COLO668 (cell line): Measurements from ENCODE around the gene RICTOR.

Experiments
- DNase-seq: peaks from one replicate; lab custom pipeline; 2025; ENCODE audit not compliant: unreplicated experiment; lab: John Stamatoyannopoulos, UW

Gene RICTOR

DNA sequence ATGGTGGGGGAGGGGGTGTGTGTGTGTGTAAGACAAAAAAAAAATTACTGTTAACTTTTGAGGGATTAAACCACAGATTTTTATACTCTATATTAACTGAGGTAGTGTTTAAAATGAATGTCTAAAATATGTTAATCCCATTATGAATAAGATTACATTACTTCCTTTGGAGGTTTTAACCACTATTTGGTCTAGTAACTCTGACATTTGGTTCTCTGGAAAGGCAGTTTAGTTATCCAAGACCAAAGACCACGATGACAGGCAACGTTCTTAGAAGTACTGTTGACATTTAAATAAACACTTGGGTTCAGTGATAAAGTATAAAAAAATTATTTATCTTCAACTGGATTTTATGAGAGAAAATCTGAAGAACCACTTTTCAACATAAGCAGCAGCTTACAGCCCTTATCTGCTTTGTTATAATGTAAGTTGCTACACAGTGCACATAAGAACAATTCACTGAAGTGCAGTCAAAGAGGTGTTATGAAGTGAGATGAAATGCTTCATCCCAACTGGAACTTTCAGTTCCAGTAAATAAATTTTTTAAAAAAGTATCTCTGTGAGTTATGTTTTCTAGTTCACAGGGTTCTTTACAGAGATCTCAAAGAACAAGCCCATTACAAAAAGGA lies 133.9 kb downstream of the RICTOR start:
- no peak for DNase-seq

DNA sequence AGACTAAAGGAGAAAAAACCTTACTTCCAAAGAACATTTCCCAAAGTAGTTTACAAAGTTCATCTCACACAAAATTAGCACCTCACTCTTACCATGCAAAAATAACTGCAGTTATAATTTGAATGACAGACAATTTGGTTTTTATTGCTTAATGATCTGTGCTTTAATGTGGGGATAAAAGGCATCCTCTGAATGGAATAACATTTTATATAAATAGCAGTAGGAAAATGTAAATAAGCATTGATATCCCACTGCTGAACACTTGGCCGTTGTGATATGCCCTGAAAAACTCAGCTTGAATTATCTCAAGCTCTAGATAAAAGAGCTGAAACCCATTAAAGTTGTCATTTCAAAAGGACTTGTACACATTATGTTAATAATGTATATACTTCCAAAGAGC lies 135.2 kb downstream of the RICTOR start:
- DNase-seq = no peak

GRCh38 chr5:38938424-38938823 lies 135.8 kb downstream of the RICTOR start:
- no peak for DNase-seq

GRCh38 chr5:38936269-38936668 lies 137.9 kb downstream of the RICTOR start:
- DNase-seq = no peak

GRCh38 chr5:38935437-38935836 lies 138.8 kb downstream of the RICTOR start:
- DNase-seq = no peak

DNA sequence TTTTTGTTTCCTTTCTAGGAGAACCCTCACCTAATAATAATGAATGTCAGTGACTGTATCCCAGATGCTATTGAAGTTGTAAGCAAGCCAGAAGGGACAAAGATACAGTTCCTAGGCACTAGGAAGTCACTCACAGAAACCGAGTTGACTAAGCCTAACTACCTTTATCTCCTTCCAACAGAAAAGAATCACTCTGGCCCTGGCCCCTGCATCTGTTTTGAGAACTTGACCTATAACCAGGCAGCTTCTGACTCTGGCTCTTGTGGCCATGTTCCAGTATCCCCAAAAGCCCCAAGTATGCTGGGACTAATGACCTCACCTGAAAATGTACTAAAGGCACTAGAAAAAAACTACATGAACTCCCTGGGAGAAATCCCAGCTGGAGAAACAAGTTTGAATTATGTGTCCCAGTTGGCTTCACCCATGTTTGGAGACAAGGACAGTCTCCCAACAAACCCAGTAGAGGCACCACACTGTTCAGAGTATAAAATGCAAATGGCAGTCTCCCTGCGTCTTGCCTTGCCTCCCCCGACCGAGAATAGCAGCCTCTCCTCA lies 141.3 kb downstream of the RICTOR start:
- no peak for DNase-seq

DNA sequence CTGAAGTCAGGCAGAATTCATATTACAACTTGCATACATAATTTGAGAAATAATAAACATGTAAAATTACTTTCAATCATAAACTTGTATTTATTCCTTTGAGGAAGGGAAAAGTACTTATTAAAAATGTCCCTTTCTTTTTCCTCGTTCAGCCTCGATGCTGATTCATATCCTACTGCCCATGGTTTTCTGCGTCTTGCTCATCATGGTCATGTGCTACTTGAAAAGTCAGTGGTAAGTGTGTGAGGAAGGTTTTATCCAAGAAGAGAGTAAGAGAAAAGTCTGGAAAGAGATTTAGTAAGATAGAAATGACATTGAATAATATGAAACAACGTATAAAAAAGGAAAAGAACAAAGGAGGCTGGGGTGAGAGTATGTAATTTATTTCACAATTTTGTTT lies 142.5 kb downstream of the RICTOR start:
- DNase-seq = no peak

DNA sequence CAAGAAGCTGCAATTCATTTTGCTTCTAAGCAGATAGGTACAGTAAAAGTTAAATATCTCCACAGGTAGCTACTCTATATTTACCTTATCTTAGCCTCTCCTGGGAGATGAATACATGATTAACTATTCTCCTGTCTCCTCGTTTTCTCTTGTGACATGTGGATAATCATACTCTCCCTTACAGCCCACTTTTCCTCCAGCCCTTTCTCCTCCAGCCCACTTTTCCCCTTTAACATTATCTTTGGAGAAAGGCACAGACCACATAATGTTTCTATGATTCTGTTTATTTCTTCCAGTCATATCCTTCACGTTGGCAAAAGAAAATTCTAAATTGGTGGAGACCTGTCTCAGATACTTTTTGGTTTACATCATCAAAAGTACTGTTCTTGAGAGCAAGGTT lies 144.4 kb downstream of the RICTOR start:
- no peak for DNase-seq

GRCh38 chr5:38927470-38927869 lies 146.7 kb downstream of the RICTOR start:
- no peak for DNase-seq

GRCh38 chr5:38926121-38926520 lies 148.1 kb downstream of the RICTOR start:
- no peak for DNase-seq

- no peak for DNase-seq
Measured at GRCh38 chr5:38925154-38925925, 148.9 kb downstream of the RICTOR start.

GRCh38 chr5:38923661-38924451 lies 150.3 kb downstream of the RICTOR start:
- DNase-seq = no peak

DNA sequence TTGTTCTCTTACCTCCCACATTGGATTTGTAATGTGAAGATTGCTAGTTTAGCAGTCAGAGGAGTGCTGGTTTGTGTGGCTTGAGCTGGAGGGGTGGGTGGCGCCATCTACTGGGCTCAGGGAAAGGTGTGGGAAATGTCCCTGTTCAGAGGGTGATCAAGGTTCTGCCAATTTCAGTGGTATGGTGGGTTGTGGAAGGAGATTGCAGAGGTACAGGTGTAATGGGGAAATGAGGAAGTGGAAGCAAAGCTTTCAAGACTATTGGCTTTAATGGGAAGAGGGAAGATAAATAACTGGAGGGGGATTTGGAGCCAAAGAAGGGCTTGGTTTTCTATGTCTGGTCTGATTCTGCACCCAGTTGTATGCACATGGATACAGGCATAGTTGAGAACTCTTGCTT lies 152.0 kb downstream of the RICTOR start:
- peak; percentile 30 for DNase-seq

- DNase-seq = no peak
Measured at GRCh38 chr5:38921174-38921573, 153.0 kb downstream of the RICTOR start.

GRCh38 chr5:38916802-38917201 lies 157.4 kb downstream of the RICTOR start:
- no peak for DNase-seq

DNA sequence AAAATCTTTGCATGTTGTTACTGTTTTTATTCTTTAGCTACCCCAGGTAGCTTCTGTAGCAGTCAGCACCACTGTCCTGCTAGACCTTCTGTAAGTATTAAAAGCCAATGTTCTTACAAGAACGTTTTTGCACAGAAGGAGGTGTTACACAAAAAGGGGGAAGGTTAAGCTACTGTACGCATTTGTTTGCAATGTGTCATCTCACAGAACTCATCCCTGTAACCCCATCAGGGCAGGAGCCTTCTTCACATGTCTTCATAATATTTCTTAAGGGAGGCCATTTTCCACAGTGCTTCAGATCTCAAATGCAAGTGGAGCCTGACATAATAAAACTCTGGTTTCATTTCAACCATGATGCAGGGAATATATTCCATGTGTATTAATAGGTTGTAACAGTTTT lies 160.5 kb downstream of the RICTOR start:
- DNase-seq = no peak

DNA sequence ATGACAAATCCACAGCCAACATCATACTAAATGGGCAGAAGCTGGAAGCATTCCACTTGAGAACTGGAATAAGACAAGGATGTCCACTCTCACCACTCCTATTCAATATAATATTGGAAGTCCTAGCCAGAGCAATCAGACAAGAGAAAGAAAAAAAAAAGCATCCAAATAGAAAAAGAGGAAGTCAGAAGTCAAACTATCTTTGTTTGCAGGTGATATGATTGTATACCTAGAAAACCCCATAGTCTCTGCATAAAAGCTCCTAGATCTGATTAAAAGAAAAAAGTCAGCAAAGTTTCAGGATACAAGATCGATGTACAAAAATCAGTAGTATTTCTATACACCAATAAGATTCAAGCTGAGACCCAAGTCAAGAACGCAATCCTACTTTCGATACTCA lies 162.3 kb downstream of the RICTOR start:
- DNase-seq = no peak

- no peak for DNase-seq
Measured at GRCh38 chr5:38906503-38906902, 167.7 kb downstream of the RICTOR start.

DNA sequence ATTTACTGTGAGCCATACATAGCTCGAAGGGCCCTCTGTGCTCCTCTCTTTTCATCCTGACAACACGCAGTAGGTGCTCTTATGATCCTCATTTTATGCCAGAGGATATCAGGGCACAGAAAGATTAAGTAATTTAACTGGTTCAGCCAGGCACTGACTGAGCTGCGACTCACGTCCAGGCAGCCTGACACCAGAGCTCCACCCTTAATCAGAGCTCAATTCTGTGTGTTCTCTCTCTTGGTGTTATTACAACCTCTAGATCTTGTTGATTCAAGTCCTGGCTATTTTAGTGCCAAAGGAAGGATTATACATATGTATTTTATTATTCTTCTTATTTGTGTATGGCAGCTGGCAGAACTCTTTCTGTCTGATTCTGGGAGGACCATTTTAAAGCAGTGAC lies 168.7 kb downstream of the RICTOR start:
- DNase-seq = no peak

DNA sequence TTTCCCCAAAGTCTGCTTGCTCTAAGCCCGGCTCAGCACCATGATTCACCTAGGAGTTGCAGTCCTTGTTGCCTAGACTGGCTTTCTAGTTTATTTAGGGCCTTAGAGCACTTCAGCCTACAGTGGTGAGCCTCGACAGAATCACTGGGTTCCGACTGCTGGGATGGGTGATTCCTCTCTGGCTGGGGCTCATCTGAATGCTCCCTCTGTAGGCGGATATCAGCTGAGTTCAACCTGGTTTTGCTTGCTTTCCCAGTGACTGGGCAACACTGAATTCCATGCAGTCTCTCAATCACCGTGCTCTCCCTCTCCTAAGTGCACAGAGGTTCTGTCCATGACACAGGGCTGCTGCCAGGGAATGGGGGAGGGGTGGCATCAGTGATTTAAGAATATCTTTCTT lies 174.3 kb downstream of the RICTOR start:
- no peak for DNase-seq

GRCh38 chr5:38896760-38897159 lies 177.4 kb downstream of the RICTOR start:
- no peak for DNase-seq

GRCh38 chr5:38892363-38892762 lies 181.8 kb downstream of the RICTOR start:
- no peak for DNase-seq
